IPS-18a (cell line): ENCODE results near the gene KCNJ8.
A peak's percentile ranks its signal among the peaks of the same experiment; 100 is the strongest.

ENCODE experiments used
- H3K27ac ChIP-seq: one replicate; pipeline ENCODE4 v1.5.1; 2013; ENCODE audit warnings: low read length
- H3K27me3 ChIP-seq: one replicate; pipeline ENCODE4 v1.6.1; 2013; ENCODE audit warnings: mild to moderate bottlenecking, low read length; ENCODE audit not compliant: control insufficient read depth, insufficient read depth
- H3K36me3 ChIP-seq: one replicate; pipeline ENCODE4 v1.6.1; 2013; ENCODE audit warnings: low read depth, low read length; ENCODE audit not compliant: control insufficient read depth
- H3K4me1 ChIP-seq: one replicate; pipeline ENCODE4 v1.6.1; 2013; ENCODE audit warnings: low read depth, low read length; ENCODE audit not compliant: control insufficient read depth
- H3K4me3 ChIP-seq: one replicate; pipeline ENCODE4 v1.5.1; 2013; ENCODE audit warnings: low read length
- H3K9ac ChIP-seq: one replicate; pipeline ENCODE4 v1.6.1; 2013; ENCODE audit warnings: mild to moderate bottlenecking, low read length, moderate library complexity
- H3K9me3 ChIP-seq: one replicate; pipeline ENCODE4 v1.6.1; 2013; ENCODE audit warnings: low read depth, low read length; ENCODE audit not compliant: control insufficient read depth

Gene KCNJ8

DNA sequence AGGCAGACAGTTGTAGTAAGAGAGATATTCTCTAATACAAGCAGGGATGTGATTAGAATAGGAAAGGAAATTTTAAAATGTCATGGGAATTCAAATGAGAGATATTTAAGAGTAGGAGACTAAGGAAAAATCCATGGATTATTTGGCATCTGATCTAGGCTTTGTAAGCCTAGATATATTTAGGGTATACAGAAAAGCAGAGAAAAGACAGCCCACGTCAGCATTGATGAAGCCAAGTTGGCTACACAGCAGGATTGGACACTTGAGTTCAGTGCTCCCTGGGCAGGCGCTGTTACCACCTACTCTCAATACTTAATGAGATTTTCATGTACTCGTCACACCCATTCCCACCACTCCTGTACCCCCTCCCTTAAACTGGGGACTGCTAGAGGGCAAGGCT lies 1.7 kb upstream of the KCNJ8 start:
- Histone ChIP-seq H3K4me3 (no peak overlapping the region), H3K27ac (no peak overlapping the region)

DNA sequence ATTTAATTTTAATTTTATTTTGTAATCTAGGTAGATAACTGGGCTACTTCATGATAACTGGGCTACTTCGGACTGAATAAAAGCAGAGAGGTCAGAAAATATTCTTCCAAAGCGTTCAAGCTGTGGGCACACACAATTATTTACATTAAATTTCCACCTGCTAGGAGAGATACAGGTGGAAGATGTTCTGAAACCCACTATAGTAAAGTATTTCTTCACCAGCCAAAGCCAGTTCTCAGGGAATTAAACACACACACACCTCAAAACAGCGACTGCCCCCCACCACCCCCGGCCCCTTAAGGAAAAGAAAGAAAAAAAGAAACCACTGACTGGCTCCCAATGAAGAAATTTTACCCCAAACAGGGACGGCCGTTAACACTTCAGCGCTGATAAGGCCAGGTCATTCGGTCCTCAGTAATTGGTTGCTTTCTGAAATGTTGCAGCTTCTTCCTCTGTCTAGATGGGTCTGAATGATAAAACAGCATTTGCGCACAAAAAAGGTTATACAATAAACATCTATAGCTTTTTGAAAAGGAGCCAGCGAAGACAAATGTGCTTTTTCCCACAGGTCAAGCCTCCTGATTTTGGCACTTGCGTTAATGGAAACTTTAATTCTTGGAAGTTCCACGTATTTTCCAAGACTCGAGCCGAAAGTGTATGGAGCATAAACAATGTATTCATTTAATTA lies 771 bp upstream of the KCNJ8 start:
- Histone ChIP-seq H3K4me3 (peak overlapping the region; percentile 67), H3K36me3 (no peaks in the 10 kb centered on the region), H3K4me1 (peaks cover 11% of the 10 kb centered on the region), H3K9me3 (no peaks in the 10 kb centered on the region), H3K27ac (no peak overlapping the region), H3K9ac (no peak overlapping the region), H3K27me3 (peaks cover 39% of the 10 kb centered on the region)

More for the DNA sequence above, 1.7 kb upstream of the KCNJ8 start:
- Histone ChIP-seq H3K9me3 (no peaks in the 10 kb centered on the region), H3K27me3 (peaks cover 39% of the 10 kb centered on the region), H3K4me1 (peaks cover 11% of the 10 kb centered on the region), H3K9ac (no peak overlapping the region), H3K36me3 (no peaks in the 10 kb centered on the region)

DNA sequence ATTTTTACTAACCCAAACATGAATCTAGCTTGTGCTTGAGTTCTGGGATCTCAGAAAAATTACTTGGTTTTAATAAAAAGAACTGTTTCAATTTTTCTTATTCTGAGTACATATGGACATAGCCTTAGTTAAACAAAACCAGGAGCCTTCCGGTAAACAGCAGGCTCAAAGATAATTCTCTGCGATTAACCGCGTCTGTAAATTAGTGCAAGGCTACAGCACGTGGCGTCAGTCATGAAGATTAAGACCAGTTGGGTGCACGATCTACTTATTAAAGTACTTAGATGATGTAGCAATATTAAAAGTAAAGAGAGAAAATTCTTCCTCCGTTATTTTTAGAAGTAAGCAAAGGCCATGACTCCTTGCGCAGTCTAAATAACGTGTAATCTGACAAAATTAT lies 700 bp downstream of the KCNJ8 start:
- no peaks in the 10 kb centered on the region for H3K9me3 ChIP-seq
- H3K27me3 ChIP-seq, result peaks cover 39% of the 10 kb centered on the region
- peaks cover 11% of the 10 kb centered on the region for H3K4me1 ChIP-seq
- peak overlapping the region; percentile 67 for H3K4me3 ChIP-seq
- no peak overlapping the region for H3K27ac ChIP-seq
- H3K36me3 ChIP-seq, result no peaks in the 10 kb centered on the region
- no peak overlapping the region for H3K9ac ChIP-seq

DNA sequence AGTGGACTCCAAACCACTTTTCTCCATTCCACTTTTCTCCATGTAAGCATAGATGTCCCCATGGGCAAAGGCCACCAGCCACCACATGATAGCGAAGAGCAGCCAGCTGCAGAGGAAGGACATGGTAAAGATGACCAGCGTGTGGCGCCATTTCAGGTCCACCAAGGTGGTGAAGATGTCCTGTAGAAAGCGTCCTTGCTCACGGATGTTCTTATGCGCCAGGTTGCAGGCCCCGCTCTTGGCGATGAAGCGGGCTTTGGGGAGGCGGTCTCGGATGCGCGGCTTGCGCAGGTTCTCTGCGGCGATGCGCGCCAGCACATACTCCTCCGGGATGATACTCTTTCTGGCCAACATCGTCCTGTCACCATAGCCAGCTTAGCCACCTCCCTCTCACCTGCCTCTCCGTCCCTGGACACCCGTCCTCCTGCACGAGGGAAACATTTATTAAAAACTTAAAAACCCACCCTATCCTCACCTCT lies 1.2 kb downstream of the KCNJ8 start:
- Histone ChIP-seq H3K27me3 (peaks cover 39% of the 10 kb centered on the region), H3K27ac (no peak overlapping the region), H3K4me1 (peaks cover 11% of the 10 kb centered on the region), H3K4me3 (peak overlapping the region; percentile 67), H3K9me3 (no peaks in the 10 kb centered on the region), H3K36me3 (no peaks in the 10 kb centered on the region), H3K9ac (no peak overlapping the region)

DNA sequence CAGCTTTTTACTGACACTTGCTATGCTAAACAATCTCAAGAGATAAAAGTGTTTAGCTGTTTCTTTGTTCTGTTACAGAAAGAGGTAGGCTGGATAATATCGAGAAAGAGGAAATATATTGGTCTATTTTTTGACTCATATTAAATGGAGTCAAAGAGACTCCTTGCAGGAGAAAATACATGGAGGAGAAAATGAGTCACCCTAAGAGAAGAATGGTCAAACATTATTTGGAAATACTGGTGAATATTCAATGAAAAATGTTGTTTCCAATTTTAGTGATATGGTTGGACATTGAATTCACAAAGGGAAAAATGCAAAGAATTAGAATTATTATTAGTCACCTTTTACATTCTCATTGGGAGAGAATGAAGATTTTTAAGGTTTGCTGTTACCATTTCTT lies 3.2 kb downstream of the KCNJ8 start:
- no peaks in the 10 kb centered on the region for H3K9me3 ChIP-seq
- peaks cover 11% of the 10 kb centered on the region for H3K4me1 ChIP-seq
- H3K27me3 ChIP-seq, result peaks cover 36% of the 10 kb centered on the region
- no peak overlapping the region for H3K4me3 ChIP-seq
- H3K27ac ChIP-seq, result no peak overlapping the region
- no peaks in the 10 kb centered on the region for H3K36me3 ChIP-seq
- H3K9ac ChIP-seq, result no peak overlapping the region

DNA sequence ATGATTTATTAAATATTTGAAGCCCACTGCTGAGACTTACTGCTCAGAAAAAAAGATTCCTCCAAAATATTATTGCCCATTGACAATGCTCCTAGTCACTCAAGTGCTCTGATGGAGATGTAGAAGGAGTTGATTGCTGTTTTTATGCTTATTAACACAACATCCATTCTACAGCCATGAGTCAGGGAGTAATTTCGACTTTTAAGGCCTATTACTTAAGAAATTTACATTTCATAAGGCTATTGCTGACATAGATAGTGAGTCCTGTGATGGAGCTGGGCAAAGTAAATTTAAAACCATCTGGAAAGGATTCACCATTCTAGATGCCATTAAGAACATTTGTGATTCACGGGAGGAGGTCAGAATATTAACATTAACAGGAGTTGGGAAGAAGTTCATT lies 5.2 kb downstream of the KCNJ8 start:
- Histone ChIP-seq H3K9me3 (no peaks in the 10 kb centered on the region), H3K4me1 (peaks cover 6% of the 10 kb centered on the region), H3K27ac (no peak overlapping the region), H3K27me3 (peaks cover 19% of the 10 kb centered on the region), H3K9ac (no peak overlapping the region), H3K4me3 (no peak overlapping the region), H3K36me3 (no peaks in the 10 kb centered on the region)

DNA sequence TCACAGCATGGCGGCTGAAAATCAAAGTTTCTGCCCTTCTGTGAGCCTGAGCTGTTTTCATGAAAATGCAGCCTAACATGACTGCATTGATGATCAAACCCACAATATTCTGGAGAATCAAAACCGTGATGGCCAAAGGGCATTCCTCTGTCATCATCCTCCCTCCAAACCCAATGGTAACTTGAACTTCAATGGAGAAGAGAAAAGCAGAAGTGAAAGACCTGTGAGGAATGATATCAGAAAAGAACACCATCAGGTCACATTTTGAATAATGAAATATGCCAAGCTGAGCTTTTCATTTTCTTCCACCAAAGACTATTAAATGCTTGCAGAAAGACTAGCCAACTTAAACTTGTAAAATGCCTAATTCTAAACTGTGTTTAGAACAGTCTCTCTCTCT lies 8.1 kb downstream of the KCNJ8 start:
- Histone ChIP-seq H3K27me3 (no peaks in the 10 kb centered on the region), H3K36me3 (no peaks in the 10 kb centered on the region), H3K4me1 (no peaks in the 10 kb centered on the region), H3K9ac (no peak overlapping the region), H3K4me3 (no peak overlapping the region), H3K9me3 (no peaks in the 10 kb centered on the region), H3K27ac (no peak overlapping the region)

DNA sequence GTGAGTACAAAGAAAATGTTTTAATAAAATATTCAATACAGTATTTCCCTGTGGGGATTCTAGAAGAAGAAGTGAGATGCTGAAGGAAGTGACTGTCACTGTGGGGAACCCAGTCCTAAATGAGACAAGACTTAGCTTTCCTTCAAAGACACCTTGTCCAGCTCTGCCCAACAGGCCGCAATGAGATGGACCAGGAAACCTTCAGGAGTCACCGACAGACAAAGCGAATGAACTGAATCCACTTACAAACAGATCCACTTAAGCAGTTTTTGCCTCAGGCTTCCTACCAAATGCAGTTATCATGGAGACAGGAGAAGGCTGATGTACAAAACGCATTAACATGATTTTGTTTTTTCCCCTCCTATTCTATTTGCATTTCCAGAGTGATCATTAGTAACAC lies 9.6 kb downstream of the KCNJ8 start:
- no peak overlapping the region for H3K27ac ChIP-seq
- H3K36me3 ChIP-seq, result no peaks in the 10 kb centered on the region
- H3K4me3 ChIP-seq, result no peak overlapping the region
- H3K9ac ChIP-seq, result no peak overlapping the region
- no peaks in the 10 kb centered on the region for H3K9me3 ChIP-seq
- no peaks in the 10 kb centered on the region for H3K27me3 ChIP-seq
- no peaks in the 10 kb centered on the region for H3K4me1 ChIP-seq

DNA sequence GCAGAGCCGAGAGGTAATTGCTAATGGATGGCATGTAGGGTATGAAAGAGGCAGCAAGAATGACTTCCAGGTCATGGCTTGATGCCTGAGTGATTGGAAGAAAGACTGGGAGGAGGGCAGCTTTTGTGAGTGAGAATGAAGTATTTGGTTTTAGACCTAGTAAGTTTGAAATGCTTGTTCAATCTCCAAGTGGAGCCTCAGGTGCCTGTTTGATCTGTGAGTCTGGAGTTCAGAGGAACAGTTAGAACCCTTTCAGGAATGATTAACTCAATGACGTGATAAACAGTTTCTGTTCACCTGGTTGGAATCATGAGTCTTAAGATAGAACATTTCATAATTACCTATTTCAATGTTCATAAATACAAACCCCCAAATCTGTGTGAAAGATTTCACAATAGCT lies 10.4 kb downstream of the KCNJ8 start:
- no peaks in the 10 kb centered on the region for H3K36me3 ChIP-seq
- H3K9me3 ChIP-seq, result no peaks in the 10 kb centered on the region
- no peak overlapping the region for H3K27ac ChIP-seq
- no peaks in the 10 kb centered on the region for H3K27me3 ChIP-seq
- no peak overlapping the region for H3K4me3 ChIP-seq
- H3K9ac ChIP-seq, result no peak overlapping the region
- no peaks in the 10 kb centered on the region for H3K4me1 ChIP-seq

DNA sequence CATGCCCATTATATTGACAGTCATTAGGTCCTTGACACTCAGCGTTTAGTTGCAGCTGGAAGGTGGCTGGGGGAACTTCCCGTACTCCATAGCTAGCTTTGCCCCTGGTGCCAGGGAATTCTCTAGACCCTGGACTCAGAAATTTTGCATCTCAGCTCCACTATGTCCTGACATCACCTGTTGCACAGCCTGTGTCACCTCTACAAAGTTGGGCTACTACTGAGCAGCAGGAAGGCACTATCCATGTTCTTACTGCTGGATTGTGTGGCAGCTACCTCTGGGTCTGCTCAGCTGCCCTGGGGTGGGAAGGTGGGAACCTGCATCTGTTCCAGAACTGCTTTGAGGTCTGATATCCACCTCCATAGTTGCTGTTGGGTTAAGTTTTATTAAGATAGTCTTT lies 11.0 kb downstream of the KCNJ8 start:
- Histone ChIP-seq H3K4me1 (no peaks in the 10 kb centered on the region), H3K27ac (no peak overlapping the region), H3K27me3 (no peaks in the 10 kb centered on the region), H3K9ac (no peak overlapping the region), H3K4me3 (no peak overlapping the region), H3K36me3 (no peaks in the 10 kb centered on the region), H3K9me3 (no peaks in the 10 kb centered on the region)

DNA sequence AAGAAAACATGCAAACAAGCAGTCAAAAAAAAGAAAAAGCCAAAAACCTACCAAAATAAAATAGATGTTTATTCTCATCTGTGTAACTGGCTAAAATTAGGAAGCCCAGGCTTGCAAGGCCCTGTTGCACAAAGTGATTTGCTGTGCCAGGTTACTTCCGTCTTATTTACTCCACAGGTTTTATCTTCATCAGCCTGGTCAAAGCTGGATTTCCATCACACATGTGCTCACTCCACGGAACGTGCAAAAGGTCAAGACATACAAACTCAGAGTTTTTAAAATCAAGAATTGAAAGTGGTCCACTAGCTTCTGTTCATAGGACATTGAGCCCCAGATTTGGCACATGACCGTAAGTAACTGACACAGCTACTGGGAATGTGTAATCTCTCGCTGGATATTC lies 14.8 kb downstream of the KCNJ8 start:
- no peak overlapping the region for H3K27ac ChIP-seq

DNA sequence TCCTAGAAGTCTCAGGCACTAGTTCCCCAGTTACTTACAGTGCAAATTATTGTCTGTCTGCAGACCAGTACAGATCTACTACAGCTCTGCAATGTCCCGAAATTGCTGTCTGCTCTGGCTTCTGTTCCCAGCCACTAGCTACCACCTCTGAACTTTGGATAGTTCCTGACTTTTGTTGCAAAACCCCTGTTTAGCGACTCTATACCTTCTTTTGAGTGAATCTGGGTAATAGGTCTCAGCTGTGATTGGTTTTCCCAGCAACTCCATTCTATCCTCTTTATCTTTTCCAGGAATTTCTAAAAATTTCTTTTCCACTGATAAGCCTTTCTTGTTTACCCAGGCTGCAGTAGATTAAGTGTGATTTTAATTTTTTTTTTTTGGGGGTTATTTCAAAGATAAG lies 16.8 kb downstream of the KCNJ8 start:
- H3K4me1 ChIP-seq, result no peaks in the 10 kb centered on the region
- H3K9me3 ChIP-seq, result no peaks in the 10 kb centered on the region
- H3K27me3 ChIP-seq, result no peaks in the 10 kb centered on the region
- no peak overlapping the region for H3K9ac ChIP-seq
- no peak overlapping the region for H3K27ac ChIP-seq
- H3K36me3 ChIP-seq, result no peaks in the 10 kb centered on the region
- H3K4me3 ChIP-seq, result no peak overlapping the region

More for the DNA sequence above, 14.8 kb downstream of the KCNJ8 start:
- no peak overlapping the region for H3K4me3 ChIP-seq
- no peaks in the 10 kb centered on the region for H3K36me3 ChIP-seq
- no peak overlapping the region for H3K9ac ChIP-seq
- H3K4me1 ChIP-seq, result no peaks in the 10 kb centered on the region
- no peaks in the 10 kb centered on the region for H3K27me3 ChIP-seq
- no peaks in the 10 kb centered on the region for H3K9me3 ChIP-seq
